IPS DF 4.7 (cell line): Measurements from ENCODE around the gene SLC25A18.

ENCODE experiments used
- DNase-seq: peaks from one replicate; pipeline ENCODE4 v3.0.0-alpha.2; 2013; ENCODE audit warnings: low spot score; ENCODE audit errors: extremely low read depth

SLC25A18 gene

GRCh38 chr22:17570851-17571631, 7.7 kb downstream of the SLC25A18 start:
- DNase-seq: no peak

DNA sequence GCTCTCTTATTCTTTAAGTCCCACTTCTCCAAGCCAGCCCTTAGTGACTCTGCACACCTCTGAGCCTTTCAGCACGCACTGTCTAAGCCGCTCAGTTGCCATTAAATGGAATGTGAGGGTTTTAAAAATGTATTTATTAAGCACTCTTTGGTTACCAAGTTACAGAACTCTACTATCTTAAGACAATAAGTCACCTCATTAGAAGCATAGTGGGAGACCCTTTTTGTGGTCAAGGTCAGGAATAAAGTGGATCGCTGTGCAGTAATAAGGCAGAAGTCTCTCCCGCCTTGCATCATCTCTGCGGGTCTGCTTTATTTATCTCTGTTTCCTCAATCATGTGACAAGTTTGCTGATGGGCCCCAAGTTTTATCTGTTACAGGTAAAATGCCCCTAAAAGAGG, 11.9 kb downstream of the SLC25A18 start:
- no peak for DNase-seq

DNA sequence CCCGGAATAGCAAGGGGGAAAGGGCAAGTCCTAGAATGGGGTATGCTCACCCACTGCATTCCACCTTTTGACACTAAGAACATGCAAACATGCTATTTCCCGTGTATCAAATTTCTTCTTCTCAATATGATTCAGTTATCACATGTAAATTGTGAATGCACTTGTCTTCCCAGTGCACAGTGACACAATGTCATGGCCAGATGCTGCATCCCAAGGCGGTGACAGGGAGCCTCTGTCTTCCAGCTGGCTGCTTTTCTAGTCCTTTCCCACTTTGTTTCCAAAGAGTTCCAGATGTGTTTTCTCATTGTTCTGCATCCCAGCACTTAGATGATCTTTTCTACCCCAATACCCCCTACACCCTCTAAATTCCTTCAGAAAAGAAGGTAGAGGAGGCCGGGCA, 12.4 kb downstream of the SLC25A18 start:
- no peak for DNase-seq

- no peak for DNase-seq
Measured at GRCh38 chr22:17576470-17576869, 13.2 kb downstream of the SLC25A18 start.

GRCh38 chr22:17578136-17578754, 14.9 kb downstream of the SLC25A18 start:
- DNase-seq: no peak

- DNase-seq: no peak
Measured at GRCh38 chr22:17579535-17579981, 16.3 kb downstream of the SLC25A18 start.

- no peak for DNase-seq
Measured at GRCh38 chr22:17580441-17581031, 17.2 kb downstream of the SLC25A18 start.

GRCh38 chr22:17581056-17581455, 17.8 kb downstream of the SLC25A18 start:
- DNase-seq: no peak

DNA sequence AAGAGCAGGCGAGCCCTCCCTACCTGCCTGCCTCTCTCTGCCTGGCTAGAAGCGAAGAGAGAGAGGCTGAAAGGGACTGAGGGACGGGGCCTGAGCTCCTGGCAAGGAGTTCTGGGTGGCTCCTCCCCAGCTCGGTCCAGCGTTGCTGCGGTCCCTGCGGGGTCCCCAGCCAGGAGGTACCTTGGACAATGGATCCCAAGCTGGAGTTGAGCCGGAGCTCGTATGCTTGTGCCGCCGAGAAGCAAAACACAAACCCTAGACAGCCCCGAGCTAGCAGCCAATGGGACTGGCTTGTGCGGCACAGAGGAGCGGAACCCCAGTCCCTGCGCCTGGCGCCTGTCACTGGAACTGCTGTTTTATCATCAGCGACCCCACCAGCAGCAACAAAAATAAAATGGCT, 18.3 kb downstream of the SLC25A18 start:
- DNase-seq: no peak

DNA sequence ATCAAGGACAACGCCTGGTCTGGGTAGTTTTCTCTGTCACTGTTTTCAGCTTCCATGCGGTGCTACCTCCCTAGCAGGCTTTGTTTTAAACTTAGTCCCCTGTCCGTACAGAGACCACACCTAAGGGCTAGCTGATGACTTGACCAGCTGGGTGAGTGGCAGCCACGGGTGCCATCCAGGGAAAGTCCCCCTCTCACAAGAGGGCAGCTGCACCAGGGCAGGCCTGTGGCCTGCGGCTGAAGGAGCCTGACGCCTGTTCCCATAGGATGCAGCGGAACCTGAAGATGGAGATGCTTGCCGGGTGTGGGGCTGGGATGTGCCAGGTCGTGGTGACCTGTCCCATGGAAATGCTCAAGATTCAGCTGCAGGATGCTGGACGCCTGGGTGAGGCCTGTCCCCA, 19.9 kb downstream of the SLC25A18 start:
- DNase-seq: no peak

- DNase-seq: no peak
Measured at GRCh38 chr22:17586831-17587440, 23.6 kb downstream of the SLC25A18 start.

GRCh38 chr22:17587629-17588028, 24.3 kb downstream of the SLC25A18 start:
- no peak for DNase-seq

DNA sequence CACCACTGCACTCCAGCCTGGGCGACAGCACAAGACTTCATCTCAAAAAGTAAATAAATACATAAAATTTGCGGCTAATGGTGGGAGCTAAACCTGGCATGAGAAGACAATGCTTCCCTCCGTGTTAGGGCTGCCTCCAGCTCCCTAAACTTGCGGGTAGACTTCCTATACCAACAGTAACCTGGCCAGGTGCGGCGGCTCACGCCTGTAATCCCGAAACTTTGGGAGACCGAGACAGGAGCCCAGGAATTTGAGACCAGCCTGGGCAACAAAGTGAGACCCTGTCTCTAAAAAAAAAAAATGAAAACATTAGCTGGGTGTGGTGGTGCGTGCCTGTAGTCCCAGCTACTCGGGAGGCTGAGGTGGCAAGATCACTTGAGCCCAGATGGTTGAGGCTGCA, 25.3 kb downstream of the SLC25A18 start:
- no peak for DNase-seq

DNA sequence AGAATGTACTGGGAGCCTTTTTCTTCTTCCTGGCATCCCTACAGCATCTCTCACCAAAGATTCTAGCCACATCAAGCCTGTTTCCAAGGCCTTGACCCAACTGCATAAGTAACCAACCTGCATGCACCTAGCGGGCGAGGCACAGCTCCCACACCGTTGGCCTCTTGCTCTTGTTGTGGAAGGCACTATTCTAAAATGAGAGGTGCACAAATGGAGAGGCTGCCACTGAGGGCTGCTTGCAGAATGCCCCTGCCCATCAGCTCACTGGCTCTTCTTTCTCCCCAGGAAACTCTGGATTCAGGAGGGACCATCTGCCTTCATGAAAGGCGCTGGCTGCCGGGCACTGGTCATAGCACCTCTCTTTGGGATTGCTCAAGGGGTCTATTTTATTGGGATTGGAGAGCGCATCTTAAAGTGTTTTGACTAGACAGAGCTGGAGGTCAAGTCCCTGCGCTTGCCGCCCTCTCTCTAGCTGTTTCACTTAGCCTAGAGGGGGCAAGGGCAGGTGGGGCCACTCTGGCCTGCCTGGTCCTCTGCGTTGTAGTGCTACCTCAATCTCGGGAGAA, 26.6 kb downstream of the SLC25A18 start:
- DNase-seq: no peak

GRCh38 chr22:17590586-17590985, 27.3 kb downstream of the SLC25A18 start:
- no peak for DNase-seq

GRCh38 chr22:17592201-17592600, 28.9 kb downstream of the SLC25A18 start:
- DNase-seq: no peak

- no peak for DNase-seq
Measured at GRCh38 chr22:17596226-17596625, 32.9 kb downstream of the SLC25A18 start.

- no peak for DNase-seq
Measured at GRCh38 chr22:17597217-17597616, 33.9 kb downstream of the SLC25A18 start.

- no peak for DNase-seq
Measured at GRCh38 chr22:17598318-17598717, 35.0 kb downstream of the SLC25A18 start.

DNA sequence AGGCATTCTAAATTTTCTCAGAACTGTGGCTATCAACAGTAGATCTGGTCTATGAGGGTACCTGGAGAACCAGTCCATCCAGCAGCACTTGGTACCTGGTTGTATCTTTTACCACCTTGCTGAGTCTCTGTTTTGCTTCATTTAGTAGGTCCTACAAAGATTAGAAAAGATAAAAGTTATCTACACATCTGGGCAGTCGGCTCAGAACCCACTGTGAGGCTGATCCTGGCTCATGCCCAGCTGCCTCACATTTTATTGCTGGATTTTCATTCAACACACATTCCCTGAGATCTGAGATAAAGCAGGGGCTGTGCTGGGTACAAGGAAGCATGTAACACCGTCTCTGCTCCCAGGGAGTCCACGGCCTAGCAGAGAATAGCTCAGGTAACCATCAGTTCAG, 37.7 kb downstream of the SLC25A18 start:
- DNase-seq: no peak

DNA sequence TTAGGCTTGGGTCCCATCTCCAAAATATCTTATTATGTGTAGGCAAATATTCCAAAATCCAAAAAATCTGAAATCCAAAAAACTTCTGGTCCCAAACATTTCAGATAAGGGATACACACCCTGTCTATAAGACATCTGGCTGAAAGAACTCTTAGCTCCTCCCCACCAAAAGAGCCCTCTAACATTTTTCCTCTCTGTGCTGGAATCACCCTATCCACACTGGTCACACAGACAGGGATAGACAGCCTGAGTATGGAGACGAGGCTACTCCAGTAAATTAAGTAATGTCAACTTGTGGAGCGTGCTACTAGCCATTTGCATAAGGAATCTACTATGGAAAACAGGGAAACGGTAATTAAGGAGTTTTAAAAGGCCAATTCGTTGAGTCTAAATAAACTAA, 40.4 kb downstream of the SLC25A18 start:
- DNase-seq: no peak

GRCh38 chr22:17606496-17606895, 43.2 kb downstream of the SLC25A18 start:
- DNase-seq: no peak
